H54 (cell line): ENCODE data around the gene ADGB.
"Not testable (repeated sequence)": the region's sequence is repeated elsewhere in the genome, so short reads cannot be mapped to it uniquely, and the experiment has no call there.

Experiments used
- DNase-seq: peaks from one replicate; pipeline ENCODE4 v3.0.0; 2011; ENCODE audit warnings: low spot score, mixed read lengths; ENCODE audit not compliant: insufficient read length
- FAIRE-seq: peaks from 3 replicates; lab custom pipeline; 2011; peaks lifted over from hg19 to GRCh38; lab: Jason Lieb, UNC
- POLR2A ChIP-seq: IDR thresholded peaks from 2 replicates; pipeline ENCODE4 v1.6.1; 2011; ENCODE audit warnings: low read depth, mild to moderate bottlenecking, low read length

ADGB gene

GRCh38 chr6:146847426-146847825 lies 248.7 kb downstream of the ADGB start:
- FAIRE-seq (no peak), DNase-seq (no peak)
- TF ChIP-seq POLR2A, result no peak

GRCh38 chr6:146850238-146850896 lies 251.6 kb downstream of the ADGB start:
- no peak for FAIRE-seq
- no peak for TF ChIP-seq POLR2A
- no peak for DNase-seq

DNA sequence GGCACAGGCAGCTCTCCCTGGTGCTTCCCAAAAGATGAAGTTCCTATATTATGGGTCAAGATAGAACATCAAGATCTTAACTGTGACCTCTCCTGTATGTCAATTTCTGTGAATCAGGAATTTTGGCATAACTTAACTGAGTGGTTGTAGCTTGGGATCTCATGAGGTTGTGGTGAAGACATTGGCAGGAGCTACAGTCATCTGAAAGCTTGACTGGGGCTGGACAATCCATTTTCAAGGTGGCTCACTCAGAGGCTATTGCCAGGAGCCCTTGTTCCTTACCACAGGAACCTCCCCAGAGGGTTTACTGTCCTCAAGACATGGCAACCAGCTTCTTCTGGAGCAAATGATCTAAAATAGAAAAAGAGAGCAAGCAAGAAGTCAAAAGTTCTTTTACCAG lies 252.2 kb downstream of the ADGB start:
- DNase-seq (no peak), FAIRE-seq (no peak)
- TF ChIP-seq POLR2A, result no peak

DNA sequence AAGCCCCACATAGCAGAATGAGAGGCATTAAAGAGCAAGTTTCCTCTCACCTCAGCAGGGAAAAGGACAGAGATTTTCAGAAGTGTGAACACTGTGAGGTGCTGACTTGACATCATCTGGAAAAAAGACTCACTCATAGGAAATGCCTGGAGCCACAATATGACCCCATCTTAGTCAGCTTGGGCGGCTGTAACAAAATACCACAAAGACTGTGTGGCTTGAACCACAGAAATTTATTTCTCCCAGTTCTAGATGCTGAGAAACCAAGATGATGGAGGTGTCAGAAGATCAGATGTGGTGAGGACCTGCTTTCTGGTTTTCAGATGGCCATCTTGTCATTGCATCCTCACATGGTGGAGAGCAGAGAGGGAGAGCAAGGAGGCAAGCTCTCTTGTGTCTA lies 253.1 kb downstream of the ADGB start:
- TF ChIP-seq POLR2A, result no peak
- FAIRE-seq (no peak), DNase-seq (peak; percentile 0)

GRCh38 chr6:146854521-146855255 lies 255.9 kb downstream of the ADGB start:
- not testable (repeated sequence) for DNase-seq, FAIRE-seq

- FAIRE-seq (no peak), DNase-seq (no peak)
- TF ChIP-seq POLR2A, result no peak
These were observed 257.1 kb downstream of the ADGB start for GRCh38 chr6:146855889-146856288.

DNA sequence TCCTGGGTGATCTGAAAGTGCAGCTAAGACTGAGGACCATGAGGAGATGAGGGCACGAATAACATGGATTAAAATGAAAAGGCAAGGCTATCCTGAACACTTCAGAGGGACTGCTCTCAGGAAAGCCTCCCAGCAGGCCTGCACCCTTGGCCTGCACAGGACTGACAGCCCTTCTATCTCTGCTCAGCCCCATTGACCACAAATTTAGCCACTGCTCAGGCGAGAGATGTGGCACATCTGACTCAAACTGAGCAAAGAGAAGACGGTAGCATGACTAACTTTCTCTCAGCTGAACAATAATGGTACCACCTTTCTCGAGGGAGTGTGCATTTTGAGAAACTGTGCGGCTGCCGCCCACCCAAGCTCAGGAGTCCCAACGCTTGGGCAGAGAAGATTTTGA lies 257.5 kb downstream of the ADGB start:
- no peak for DNase-seq
- no peak for FAIRE-seq
- TF ChIP-seq POLR2A, result no peak

GRCh38 chr6:146857180-146857979 lies 258.6 kb downstream of the ADGB start:
- no peak for FAIRE-seq
- no peak; the same call in 1 of the 2 replicates for TF ChIP-seq POLR2A
- peak; percentile 44 for DNase-seq

- no peak for TF ChIP-seq POLR2A
- peak; percentile 2 for DNase-seq
- FAIRE-seq, result no peak
These were observed 259.2 kb downstream of the ADGB start for GRCh38 chr6:146857980-146858347.

DNA sequence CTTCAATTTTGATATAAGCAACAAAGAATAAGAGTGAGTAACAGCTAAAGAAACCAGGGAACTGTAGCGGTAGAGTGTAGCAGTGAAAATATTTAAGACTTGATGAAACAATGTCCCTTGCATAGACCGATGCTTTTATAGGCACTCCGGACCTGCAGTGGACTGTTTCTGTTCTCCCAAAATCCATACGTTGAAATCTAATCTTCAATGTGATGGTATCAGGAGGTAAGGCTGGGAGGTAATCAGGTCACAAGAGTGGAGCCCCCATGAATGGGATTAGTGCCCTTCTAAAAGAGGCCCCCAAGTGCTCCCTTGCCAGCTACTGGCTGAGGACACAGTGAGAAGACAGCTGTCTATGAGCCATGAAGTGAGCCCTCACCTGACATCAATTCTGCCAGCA lies 260.4 kb downstream of the ADGB start:
- DNase-seq (no peak), FAIRE-seq (no peak)
- no peak for TF ChIP-seq POLR2A

DNA sequence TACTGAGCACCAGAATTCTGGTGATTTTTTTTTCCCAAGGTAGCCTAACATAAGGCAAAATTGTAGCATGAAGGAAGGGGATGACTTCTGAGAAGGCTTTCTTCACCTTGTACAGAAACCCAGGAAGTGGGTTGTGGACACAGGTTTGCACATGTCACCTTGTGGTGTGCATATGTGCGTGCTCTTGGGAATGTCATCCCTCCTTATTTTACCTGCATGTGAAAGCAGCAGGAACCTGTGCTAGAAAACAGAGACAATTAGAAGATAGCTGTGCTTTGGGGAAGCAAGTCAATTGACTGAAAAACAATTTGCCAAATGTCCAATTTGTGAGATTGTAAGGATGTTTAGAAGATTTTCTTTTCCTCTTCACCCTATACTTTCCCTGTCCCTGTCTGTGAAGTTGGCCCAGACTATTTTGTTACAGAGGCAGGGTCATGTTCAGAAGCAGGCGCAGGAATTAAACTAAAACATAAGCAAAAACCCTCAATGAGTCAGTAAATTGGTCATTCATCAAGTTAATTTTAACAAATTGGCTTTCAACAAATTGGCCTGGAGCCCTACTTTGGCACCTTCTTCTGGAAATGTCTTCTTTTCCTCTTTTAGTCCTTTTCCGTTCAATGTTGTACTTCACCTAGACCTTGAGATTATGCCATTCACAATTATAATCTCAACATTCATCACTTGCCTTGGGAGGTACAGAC lies 261.2 kb downstream of the ADGB start:
- FAIRE-seq (no peak), DNase-seq (no peak)
- TF ChIP-seq POLR2A, result no peak

GRCh38 chr6:146860583-146860982 lies 261.8 kb downstream of the ADGB start:
- no peak for DNase-seq
- FAIRE-seq, result no peak
- TF ChIP-seq POLR2A, result no peak

- TF ChIP-seq POLR2A, result no peak
- no peak for FAIRE-seq
- DNase-seq, result no peak
These were observed 262.3 kb downstream of the ADGB start for GRCh38 chr6:146861029-146861563.

- no peak for TF ChIP-seq POLR2A
- no peak for FAIRE-seq
- no peak for DNase-seq
These were observed 262.9 kb downstream of the ADGB start for GRCh38 chr6:146861716-146862115.
